ENCODE results near the gene CLEC4F.

GRCh38 chr2:70767079-70767698, 53.2 kb downstream of the CLEC4F start:
- TF ChIP-seq CTCF (IDR thresholded peaks at IDR 0.05 in 8 of 11, conservative IDR thresholded peaks at IDR 0.05 in 3 of 11) (no peak), POLR2AphosphoS5 (IDR thresholded peaks at IDR 0.05) (no peak)
